CD4-positive, alpha-beta T cell treated with Interleukin-6 at 100 ng/mL for 8 hours (primary cell): Measurements from ENCODE around the gene FOXF1.

ENCODE experiments used
- DNase-seq: peaks from one replicate; pipeline ENCODE4 v3.0.0-alpha.2; 2020; ENCODE audit warnings: mixed read lengths, low spot score

The FOXF1 gene

GRCh38 chr16:86510465-86511261 lies at the start of gene FOXF1:
FOXF1 (plus strand) TSS chr16:86510527; CDS start chr16:86510570, 43 bp downstream.
- DNase-seq, result no peak

GRCh38 chr16:86461037-86461436 lies 49.3 kb upstream of the FOXF1 start:
- no peak for DNase-seq

- DNase-seq, result no peak
These were observed 47.8 kb upstream of the FOXF1 start for GRCh38 chr16:86462334-86463084.

- no peak for DNase-seq
These were observed 46.3 kb upstream of the FOXF1 start for GRCh38 chr16:86464044-86464443.

GRCh38 chr16:86465434-86465833 lies 44.9 kb upstream of the FOXF1 start:
- no peak for DNase-seq

- DNase-seq, result no peak
These were observed 43.5 kb upstream of the FOXF1 start for GRCh38 chr16:86466696-86467406.

- no peak for DNase-seq
These were observed 42.8 kb upstream of the FOXF1 start for GRCh38 chr16:86467490-86467889.

- DNase-seq, result no peak
These were observed 39.4 kb upstream of the FOXF1 start for GRCh38 chr16:86470964-86471363.

- DNase-seq, result no peak
These were observed 38.4 kb upstream of the FOXF1 start for GRCh38 chr16:86471896-86472295.

GRCh38 chr16:86472366-86472765 lies 38.0 kb upstream of the FOXF1 start:
- no peak for DNase-seq

GRCh38 chr16:86476956-86477534 lies 33.3 kb upstream of the FOXF1 start:
- no peak for DNase-seq

GRCh38 chr16:86477642-86478041 lies 32.7 kb upstream of the FOXF1 start:
- no peak for DNase-seq

- DNase-seq, result no peak
These were observed 31.5 kb upstream of the FOXF1 start for GRCh38 chr16:86478779-86479178.

GRCh38 chr16:86479419-86479818 lies 30.9 kb upstream of the FOXF1 start:
- DNase-seq, result no peak

GRCh38 chr16:86480444-86480843 lies 29.9 kb upstream of the FOXF1 start:
- no peak for DNase-seq

GRCh38 chr16:86481607-86482006 lies 28.7 kb upstream of the FOXF1 start:
- no peak for DNase-seq

- DNase-seq, result no peak
These were observed 26.1 kb upstream of the FOXF1 start for GRCh38 chr16:86484240-86484639.

GRCh38 chr16:86485746-86486145 lies 24.6 kb upstream of the FOXF1 start:
- no peak for DNase-seq

GRCh38 chr16:86490859-86491639 lies 19.3 kb upstream of the FOXF1 start:
- no peak for DNase-seq

- DNase-seq, result no peak
These were observed 18.7 kb upstream of the FOXF1 start for GRCh38 chr16:86491640-86492023.

- no peak for DNase-seq
These were observed 17.9 kb upstream of the FOXF1 start for GRCh38 chr16:86492267-86492960.
